GM12873 (cell line): Measurements from ENCODE around the gene COL7A1.
A peak's percentile ranks its signal among the peaks of the same experiment; 100 is the strongest.

Experiments
- TF ChIP-seq, protein P1 (sequence below): IDR thresholded peaks from 2 replicates; pipeline ENCODE4 v1.5.1; 2012; ENCODE audit warnings: low read depth, mild to moderate bottlenecking, moderate library complexity, low read length, control low read depth; ENCODE audit not compliant: insufficient read depth; ENCODE audit errors: missing control alignments

Gene COL7A1

DNA sequence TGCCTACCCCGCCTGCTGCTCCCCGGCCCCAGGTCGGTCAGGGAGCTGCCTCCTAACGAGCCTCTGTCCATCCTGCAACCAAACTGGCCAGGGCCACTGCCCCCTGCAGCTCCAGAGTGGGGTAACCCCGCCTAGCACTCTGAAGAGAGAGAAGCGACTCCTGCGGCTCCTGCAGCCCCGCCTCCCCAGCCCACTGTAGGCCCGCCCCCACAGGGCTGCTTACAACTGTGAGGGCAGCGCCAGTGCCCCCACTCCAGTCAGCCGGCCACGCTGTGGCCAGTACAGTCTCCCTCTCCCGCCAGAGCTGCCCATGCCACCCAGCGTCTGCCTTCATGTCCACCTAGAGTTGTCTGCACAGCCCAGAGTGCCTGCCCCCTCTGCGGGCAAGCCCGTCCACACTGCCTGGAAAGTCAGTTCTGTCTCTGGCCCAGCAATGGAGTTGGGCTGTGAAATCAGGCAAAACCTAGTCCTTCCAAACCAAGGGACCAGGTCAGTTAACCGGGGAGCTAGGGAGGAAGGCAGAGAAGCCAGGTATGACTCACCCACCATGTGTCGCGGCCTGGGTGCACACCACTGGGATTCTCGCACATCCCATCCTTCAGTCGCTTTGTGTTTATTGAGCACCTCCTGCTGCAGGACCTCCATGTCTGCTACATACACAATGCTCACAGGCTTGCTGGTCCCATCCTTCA, 33.9 kb downstream of the COL7A1 start:
- TF ChIP-seq, protein P1, sequence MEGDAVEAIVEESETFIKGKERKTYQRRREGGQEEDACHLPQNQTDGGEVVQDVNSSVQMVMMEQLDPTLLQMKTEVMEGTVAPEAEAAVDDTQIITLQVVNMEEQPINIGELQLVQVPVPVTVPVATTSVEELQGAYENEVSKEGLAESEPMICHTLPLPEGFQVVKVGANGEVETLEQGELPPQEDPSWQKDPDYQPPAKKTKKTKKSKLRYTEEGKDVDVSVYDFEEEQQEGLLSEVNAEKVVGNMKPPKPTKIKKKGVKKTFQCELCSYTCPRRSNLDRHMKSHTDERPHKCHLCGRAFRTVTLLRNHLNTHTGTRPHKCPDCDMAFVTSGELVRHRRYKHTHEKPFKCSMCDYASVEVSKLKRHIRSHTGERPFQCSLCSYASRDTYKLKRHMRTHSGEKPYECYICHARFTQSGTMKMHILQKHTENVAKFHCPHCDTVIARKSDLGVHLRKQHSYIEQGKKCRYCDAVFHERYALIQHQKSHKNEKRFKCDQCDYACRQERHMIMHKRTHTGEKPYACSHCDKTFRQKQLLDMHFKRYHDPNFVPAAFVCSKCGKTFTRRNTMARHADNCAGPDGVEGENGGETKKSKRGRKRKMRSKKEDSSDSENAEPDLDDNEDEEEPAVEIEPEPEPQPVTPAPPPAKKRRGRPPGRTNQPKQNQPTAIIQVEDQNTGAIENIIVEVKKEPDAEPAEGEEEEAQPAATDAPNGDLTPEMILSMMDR = peak; percentile 43

DNA sequence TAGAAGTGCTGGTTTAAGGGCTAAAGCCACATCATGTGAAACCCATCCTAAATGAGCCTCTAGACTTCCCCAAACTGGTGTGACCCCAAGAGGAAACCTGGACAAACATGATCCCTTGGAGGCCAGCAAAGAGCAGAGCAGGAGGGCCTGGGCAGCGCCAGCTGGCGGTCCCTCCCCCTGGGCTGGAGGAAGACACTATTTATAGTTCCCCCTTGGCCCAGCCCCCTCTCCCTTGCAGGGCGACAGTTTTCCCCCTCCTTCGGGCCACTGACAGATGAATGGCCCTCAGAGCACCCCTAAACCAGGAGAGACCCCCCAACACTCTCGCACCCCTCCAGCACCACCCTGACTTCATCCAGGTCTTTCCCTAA, 34.5 kb downstream of the COL7A1 start:
- TF ChIP-seq, protein P1 = no peak

DNA sequence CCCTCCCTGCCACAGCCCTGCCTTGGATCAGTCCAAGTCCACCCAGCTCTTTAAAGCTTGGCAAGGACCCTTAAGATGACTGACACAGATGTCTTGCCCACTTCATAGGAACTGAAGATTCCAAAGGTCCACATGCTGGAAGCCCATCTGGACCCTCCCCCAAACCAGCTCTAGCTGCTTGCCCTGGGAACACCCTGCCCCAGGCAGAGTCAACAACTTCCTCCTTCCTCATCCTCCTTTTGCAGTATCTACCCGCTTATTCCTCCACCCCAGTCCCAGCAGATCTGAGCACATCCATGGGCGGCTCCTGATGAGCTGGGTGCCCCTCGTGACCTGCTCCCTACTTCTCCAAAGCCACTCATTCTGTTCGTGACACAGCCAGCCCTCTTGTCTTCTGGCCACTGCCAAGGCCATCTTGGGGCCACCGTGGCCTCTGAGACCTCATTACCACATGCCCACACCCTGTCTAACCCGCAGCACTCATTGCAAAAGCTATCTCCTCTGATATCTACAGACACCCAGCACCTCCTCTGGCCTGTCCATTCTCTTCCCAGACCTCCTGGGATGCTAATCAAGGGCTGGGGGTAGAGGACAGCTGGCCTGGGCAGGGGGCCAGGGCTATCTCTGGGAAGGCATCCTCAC, 36.5 kb downstream of the COL7A1 start:
- TF ChIP-seq, protein P1 = peak; percentile 5

DNA sequence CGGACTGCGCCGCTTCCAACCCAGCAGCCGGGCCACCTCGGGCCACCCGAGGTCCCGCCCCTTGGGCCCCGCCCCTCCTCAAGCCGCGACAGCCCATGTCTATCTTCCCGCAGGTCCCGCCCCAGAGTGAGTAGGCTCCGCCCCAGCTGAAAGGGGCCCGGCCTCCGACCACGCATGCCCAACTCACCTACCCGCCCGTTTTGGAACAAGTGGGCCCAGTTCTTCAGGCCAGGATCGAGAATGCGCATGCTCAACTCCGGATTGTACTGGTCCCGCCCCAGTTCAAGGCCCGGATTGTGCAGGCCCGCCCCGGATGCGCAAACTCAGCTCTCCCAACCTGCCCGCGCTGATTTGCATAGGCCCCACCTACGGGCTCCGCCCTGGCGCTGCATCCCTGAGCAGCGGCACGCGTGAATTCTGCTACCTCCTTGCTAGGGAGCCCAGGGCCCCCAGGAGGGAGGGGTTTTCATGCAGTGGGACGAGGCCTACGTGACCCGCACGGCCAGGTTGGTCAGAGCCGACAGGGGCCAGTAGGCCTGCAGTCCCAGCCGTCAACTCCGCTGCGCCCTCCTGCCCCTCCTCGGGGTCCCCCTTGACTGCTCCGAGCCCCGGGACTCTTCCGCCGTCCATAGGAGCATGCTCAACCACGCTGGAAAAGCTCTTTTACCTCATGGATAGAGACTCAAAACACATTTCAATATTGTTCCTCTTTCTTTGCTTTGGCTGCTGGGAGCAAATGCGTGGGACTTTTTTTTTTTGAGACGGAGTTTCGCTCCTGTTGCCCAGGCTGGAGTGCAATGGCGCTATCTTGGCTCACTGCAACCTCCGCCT, 38.1 kb downstream of the COL7A1 start, which contains the start of gene PFKFB4:
Gene PFKFB4, minus strand, starts transcription at position 8 of the 831 bp plus-strand sequence. CDS start 26 bp downstream, outside the sequence.
- TF ChIP-seq, protein P1 = no peak

DNA sequence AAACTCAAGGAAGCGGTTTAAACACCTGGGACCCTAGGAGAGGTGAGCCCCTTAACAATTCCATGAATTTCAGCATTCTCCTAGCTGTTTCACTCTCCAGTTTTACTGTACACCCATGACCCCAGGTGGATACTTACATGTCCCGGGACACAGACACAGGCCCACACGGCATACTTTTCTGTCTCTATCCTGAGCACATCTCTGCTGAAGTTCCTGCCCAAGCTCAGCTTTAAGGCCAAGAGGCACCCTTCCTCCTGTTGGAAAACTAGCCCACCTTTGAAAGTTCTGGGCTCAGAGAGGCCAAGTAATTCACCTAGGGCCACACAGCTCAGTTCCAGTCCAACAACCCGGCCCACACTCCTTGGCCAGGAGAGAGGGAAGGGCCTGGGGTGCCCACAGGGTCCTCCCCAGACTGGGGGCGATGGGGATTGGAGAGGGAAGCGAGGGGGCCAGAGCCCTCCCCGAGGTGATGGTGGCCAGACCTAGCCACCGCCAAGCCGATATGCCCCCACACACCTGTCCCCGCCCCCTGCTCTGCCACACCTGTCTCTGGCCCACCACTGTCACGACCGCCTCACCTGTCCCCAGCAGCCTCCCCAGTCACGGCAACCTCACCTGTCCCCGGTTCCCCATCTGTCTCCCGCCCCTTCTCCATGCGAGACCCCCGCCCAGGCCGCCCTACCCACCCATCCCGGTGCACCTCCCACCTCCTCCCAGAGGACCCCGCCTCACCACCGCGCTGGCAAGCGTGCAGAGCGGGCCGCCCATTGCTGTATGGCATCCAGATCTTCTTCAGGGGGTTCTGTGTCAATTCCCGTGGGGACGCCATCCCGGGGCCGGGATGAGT, 39.0 kb downstream of the COL7A1 start:
- TF ChIP-seq, protein P1 = no peak

DNA sequence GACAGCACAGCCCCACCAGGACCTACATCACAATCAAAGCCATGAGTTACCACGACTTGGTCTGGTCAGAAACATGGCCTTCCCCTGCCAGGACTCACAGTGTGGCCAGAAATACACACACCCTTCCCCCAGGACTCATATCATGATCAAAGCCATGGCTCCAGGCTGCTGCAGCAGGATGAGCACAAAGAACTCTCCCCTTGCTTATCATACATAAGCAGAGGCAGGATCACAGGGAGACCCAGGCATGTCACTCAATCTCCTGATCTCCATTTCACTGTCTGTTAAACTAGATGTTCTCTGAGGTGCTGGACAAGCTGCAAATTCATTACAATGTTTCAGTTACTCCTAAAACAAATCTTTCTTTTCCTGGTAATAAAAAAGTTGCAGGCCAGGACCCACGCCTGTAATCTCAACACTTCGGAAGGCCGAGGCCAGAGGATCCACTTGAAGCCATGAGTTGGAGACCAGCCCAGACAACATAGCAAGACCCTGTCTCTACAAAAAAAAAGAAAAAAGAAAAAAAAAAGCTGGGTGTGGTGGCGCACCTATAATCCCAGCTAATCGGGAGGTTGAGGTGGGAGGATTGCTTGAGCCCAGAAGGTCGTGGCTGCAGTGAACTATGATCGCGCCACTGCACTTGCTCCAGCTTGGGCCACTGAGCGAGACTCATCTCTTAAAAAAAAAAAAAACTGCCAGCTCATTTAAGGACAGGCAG, 39.7 kb downstream of the COL7A1 start:
- TF ChIP-seq, protein P1 = no peak
